Ramos (cell line): ENCODE data around the gene IRX4.

Experiments
- in situ Hi-C: fragments of 300-500 bp; cut with MboI; formaldehyde crosslinking; loops from one replicate; pipeline ENCODE4 v1.14.3; 2022; ENCODE audit warnings: low sequenced_read_pairs; ENCODE audit not compliant: unreplicated experiment

Gene IRX4

GRCh38 chr5:1842004-1842819 is 40.5 kb downstream of the IRX4 start:
- in situ Hi-C loops = no loop called here

DNA sequence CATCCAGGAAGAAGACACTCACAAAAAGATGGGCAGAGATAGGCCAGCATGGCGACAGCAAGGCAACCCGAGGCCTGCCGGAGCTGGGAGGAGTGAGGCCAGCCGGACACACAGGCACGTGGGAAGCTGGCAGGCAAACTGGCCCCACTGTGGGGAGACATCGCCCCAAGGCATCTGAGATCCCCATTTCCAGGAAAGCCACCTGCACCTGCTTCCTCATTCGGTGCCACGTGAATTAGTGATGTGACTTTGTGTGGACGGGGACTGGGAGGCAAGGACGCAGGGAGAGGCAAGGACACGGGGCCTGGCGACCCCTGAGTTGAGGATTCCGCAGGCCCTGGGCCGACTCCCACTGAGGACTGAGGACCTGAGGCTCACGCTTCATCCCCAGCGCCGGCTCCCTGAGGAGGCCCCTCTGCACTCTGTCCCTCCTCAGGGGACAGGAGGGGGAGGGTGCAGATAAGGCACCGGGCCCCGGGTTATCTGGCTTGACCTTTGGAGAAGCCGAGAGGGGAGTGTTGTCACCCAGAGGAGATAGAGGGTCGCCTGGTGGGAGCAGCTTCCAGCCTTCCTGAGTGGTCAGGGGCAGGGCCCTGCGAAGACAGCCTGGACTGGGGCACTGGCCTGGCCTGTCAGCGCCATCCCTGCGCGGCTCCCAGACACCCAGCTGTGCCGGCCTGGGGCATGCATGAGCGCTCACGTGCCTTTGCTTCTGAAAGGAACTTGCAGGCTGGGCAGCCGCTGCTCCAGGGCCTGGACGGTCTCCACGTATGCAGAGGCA is 41.8 kb downstream of the IRX4 start:
- in situ Hi-C loops = no loop called here

GRCh38 chr5:1840071-1840547 is 42.6 kb downstream of the IRX4 start:
- in situ Hi-C loops = no loop called here

- in situ Hi-C loops = no loop called here
These were observed 44.7 kb downstream of the IRX4 start for GRCh38 chr5:1838013-1838412.

DNA sequence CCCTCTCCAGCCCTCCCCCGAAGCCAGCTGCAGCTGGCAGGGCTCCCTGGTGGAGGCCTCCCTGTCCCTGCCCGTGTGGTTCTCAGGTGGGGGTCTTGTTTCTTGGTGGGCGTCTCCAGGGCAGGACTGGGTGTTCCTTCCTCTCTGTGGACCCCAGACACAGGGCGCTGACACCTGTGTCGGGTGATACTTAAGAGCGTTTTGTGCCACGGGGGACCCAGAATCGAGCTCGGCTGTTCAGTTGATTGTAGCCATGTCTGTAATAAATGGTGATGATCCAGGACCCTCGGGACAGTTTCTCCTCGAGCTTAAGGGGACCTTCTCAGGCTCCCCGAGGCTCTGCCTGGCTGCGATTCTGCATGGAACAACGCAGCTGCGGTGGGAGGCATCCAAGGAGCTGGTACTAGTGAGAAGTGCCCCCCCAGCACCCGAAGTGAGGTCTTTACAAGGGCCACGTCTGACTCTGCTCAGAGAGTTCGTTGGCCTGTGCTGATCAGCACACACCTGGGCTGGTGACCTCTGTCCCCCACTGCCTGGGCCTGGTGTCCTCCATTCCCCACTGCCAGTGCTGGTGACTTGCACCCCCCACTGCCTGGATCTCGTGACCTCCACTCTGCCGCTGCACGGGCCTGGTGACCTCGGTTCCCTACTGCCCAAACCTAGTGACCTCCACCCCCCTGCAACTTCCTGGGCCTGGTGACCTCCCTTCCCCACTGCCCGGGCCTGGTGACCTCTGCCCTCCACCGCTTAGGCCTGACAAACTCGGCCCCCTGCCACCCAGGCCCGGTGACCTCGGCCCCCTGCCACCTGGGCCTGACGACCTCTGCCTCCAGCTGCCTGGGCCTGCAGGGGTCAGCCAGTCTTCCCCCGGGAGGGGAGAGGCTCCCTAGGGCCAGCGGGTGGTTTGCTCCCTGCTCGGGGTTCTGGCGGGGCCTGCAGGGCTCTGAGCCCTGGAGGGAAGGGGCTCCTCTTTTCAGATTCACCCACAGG is 45.5 kb downstream of the IRX4 start:
- in situ Hi-C loops = no loop called here

DNA sequence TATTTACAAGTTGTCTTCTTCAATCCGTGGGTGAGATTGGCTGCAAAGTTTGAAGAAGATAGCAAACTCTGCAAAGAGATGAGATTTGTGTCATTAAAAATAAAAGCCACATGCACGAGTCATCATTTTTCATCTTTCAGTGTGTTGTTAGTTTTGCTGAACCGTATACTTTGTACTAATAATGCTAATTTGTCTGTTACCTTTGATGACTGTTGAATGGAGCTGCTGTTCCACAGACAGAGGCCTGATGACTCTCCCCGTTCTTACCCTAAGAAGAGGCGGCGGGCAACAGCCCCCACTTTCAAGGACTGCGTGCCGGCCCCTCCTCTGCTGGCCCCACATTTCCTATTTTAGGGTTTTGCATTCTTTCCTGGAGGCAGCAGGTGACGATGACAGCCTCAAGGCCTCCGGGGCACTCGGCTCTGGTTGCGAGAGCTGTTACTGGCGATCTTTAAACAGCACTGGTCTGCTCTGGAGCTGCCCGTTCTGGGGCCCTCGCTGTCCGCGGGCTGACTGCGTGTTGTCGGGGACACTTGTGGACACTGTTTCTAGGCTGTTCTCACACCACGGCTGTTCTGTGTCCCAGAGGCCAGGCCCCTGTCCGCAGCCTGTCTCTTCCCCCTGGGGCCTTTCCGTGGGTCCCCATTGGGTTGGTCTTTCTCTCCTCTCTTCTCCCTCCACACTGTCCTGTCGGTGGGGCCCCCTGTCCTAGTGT is 46.4 kb downstream of the IRX4 start:
- in situ Hi-C loops = no loop called here

- in situ Hi-C loops = no loop called here
These were observed 47.3 kb downstream of the IRX4 start for GRCh38 chr5:1835431-1835830.

DNA sequence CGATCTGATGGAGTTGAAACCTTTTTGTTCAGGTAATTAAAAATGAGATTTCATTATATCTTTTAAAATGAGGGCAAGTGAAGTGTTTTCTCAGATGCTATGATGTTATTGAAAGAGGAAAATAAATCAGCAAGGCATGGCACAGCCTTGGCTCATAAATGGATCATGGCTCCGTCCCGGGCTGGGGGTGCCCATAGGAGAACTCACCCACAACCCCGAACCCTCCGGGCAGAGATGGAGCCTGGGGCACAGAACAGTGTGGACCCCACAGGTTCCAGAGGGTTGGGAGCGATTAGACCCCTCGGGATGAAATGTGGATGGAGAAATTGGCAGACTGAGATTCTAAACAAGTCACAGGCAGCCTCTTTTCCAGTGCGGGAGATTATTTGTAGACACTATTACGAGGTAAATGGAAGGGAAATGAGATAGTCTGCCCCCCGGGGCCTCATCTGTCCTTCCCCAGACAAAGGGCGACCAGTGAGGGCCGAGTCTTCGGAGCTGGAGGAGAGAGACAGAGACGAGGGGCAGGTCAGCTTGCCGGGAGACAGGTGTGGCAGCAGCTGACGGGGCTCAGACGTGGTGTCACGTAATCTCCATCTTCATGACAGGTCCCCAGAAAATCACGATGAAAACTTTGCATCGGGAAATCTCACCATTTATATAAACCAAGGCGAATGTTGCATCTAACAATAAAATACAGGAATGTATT is 47.9 kb downstream of the IRX4 start:
- in situ Hi-C loops = no loop called here

DNA sequence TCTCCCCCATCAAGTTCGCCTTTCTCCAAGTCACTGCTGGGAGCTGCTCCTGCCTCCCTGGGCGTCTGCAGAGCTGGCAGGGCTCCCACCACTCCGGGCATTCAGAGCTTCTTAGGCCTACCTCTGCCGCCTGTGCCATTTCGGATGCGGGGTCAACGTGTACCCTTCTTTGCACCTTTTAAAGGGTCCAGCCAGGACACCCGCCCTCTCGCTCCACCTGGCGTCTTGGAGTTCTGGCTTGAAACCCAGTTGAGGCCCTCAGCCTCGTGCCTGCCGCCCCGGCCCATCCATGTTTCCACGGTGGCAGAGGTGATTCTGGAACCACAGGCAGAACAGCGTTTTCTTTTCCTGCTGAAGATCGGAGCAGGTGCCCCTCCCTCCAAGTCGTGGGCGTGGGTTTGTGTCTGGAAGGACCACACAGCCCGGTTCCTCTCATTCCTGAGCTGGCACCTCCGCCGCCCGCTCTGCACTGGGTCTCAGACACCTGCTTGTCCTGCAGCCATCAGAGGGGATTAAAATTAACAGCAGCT is 48.6 kb downstream of the IRX4 start:
- in situ Hi-C loops = no loop called here

DNA sequence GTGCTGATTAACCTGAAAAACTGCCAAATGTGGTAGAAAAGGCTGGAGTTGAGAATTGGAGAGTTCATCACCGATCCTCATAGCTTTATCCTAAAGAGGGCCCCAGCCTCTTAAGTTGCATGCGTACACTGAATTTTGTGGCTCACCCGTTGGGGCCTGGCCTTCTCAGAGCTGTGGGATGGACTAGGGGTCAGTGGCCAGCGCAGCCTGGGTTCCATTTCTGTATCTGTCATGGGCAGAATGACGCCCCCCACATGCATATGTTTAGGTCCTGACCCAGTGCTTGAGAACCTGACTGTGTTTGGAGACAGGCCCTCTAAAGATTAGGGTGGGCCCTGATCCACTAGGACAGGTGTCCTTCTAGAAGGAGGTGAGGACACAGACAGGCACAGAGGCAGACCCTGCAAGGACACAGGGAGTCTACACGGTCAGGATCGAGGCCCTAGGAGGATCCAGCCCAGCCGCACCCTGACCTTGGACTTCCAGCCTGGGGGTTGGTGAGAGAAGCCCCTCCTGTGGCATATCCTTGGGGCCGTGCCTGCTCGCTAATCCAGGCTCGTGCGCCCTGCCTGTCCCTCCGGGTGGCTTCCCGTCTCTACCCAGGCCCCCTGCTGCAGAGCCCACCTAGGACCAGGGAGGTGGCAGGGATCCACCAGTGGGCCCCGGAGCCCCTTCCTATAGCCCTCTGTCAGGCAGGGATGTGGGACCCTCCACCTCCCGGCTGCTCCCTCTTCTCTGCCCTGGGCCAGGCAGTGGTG is 49.3 kb downstream of the IRX4 start:
- in situ Hi-C loops = no loop called here

DNA sequence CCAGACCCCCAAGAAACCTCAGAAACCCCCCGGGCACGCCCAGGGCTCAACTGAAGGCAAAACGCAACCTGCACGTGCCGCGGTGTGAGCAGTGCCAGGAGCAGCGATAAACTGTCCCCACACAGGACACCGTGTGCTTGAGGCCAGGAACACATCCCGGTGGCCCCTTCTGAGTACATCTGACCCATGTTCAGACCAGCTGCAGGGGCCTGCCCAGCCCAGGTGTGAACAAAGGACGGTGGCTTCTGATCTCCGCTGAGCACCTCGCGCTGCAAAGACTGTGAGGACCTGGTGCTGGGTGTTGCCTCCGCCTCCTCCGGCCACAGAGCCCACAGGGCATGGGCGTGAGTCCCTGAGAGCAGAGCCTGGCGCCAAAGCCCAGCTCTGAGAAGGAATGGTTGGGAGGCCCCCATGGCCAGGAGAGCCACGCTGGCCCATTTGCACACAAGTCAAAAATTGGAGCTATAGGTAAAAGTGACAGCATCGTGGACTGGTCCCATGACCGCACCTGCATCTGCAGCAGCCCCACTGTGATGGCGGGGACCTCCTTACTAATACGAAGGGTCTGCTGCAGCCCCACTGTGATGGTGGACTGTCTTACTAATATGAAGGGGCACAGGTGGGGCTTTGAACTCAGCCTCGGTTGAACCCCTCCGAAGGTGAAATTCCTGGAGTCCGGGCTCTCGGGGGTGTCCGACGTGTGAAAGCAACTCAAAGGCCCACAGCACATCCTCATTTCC is 50.0 kb downstream of the IRX4 start:
- in situ Hi-C loops = no loop called here

GRCh38 chr5:1831677-1832313 is 50.9 kb downstream of the IRX4 start:
- in situ Hi-C loops = no loop called here

GRCh38 chr5:1831257-1831656 is 51.5 kb downstream of the IRX4 start:
- in situ Hi-C loops = no loop called here

- in situ Hi-C loops = no loop called here
These were observed 52.0 kb downstream of the IRX4 start for GRCh38 chr5:1830571-1831228.

GRCh38 chr5:1827886-1828397 is 54.8 kb downstream of the IRX4 start:
- in situ Hi-C loops = no loop called here
